GM18499 (cell line): ENCODE results near the gene EPG5.
A peak's percentile ranks its signal among the peaks of the same experiment; 100 is the strongest.
"Not testable (repeated sequence)": the region's sequence is repeated elsewhere in the genome, so short reads cannot be mapped to it uniquely, and the experiment has no call there.

ENCODE experiments used
- ATAC-seq: cut with Tn5 transposase; IDR thresholded peaks from one replicate; pipeline ENCODE4 v1.9.1; 2021; ENCODE audit warnings: moderate number of reproducible peaks; ENCODE audit not compliant: insufficient read depth, unreplicated experiment

EPG5 gene

GRCh38 chr18:45877403-45877802 lies 89.7 kb downstream of the EPG5 start:
- ATAC-seq, result no peak

DNA sequence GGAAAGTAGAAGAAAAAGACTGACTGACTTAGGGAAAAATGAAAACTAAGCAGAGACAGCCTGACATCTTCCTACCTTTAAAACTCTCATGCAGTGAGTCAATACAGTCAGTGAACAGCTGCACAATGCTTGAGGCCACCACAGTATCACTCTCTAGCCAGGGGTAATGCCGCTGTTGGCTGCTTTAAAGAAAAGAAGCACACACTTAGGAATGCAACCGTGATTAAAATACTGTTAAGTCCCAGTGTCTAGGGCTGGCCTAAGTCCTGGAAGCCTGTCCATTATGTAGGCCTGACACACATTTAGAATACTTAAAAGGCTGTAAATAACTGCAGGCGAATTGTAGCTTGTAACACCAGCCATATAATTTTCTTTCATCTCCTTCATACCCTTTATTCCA lies 91.0 kb downstream of the EPG5 start:
- ATAC-seq, result no peak

- ATAC-seq, result peak; percentile 89
Observed at GRCh38 chr18:45874491-45875184, 92.5 kb downstream of the EPG5 start.

DNA sequence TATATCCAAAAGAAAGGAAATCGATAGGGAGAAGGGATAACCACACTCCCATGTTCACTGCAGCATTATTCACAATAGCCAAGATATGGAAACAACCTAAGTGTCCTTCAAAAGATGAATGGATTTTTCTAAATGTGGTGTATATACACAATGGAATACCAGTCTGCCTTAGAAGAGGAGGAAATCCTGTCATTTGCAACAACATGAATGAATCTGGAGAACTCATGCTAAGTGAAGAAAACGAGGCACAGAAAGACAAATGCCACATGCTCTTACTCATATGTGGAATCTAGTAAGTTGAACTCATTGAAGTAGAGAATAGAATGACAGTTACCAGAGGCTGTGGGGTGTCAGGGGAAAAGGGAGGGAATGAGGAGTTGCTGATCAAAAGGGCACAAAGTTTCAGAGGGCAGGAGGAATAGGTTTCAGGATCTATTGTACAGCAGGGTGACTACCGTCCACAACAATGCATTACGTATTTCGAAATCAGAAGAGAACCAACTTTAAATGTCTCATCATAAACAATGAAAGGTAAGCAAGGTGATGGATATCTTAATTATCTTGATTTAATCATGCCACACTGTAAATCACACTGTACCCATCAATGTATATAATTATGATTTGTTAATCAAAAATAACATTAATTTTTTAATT lies 95.6 kb downstream of the EPG5 start:
- no peak for ATAC-seq

GRCh38 chr18:45870419-45870818 lies 96.7 kb downstream of the EPG5 start:
- no peak for ATAC-seq

- ATAC-seq, result no peak
Observed at GRCh38 chr18:45865466-45865865, 101.7 kb downstream of the EPG5 start.

DNA sequence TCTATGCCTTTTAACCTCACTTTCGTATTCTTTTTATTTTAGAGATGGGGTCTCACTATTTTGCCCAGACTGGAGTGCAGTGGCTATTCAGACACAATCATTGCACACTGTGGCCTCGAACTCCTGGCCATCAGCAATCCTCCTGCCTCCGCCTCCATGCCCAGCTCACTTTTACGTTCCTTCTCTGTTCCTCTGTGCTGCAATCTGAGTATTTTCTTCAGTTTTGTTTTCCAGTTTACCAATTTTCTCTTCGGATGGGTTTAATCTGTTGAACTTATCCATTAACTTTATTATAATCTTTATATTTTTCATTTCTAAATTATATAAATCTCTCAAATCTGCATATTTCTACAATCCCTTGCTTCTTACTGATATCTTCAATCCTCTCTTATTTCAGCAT lies 103.0 kb downstream of the EPG5 start:
- no peak for ATAC-seq

DNA sequence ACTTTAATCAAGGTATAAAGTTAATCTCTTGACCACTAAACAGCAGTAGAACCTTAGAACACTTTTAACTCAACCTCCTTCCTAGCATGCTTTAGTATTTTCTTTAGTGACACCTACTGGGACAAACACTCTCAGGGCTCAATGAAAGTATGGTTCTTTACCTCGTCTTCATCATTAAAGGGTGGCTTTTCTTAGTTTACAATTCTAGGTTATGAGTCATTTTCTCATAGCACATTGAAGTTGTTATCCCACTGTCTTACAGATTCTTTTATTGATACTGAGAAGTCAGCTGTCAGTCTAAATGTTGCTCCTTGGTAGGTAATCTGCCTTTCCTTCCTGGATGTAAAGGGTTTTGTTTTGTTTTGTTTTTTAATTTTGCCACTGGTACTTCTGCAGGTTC lies 103.7 kb downstream of the EPG5 start:
- ATAC-seq, result no peak

GRCh38 chr18:45861926-45862325 lies 105.2 kb downstream of the EPG5 start:
- ATAC-seq, result no peak

DNA sequence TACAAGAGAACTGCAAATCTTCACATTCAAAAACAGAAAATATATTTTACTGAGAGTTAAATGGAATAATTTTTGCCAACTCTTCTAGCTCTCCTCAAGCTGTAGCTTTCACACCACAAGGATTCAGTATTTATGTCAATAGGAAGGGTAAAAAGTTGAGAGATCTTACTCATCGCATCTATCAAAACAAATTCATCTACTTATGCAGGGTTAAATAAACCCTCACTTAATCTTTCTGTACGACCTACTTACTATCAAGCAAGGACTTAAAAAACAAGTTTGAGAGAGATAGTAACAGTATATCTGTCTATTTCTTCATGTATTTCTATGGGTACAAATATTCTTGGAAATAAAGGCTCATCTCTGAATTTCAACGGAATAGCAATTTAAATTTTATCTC lies 106.2 kb downstream of the EPG5 start:
- no peak for ATAC-seq

DNA sequence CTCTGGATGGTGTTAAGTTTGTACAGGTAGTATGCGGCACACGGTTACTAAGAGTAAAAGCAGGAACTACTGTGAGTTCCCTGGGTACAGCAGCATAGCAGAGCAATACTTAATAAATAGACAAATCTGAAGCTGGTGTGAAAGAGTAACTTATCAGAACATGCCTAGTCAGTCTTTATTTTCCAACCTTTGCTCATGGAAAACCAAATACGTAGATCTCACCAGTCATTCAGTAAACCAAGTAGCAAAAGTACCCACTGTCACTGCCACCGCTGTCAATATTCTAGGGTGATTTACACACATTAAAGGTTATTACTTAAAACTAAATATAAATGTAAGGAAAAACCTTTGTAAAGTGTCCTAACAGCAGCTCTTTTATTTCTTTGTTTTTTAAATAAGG lies 106.6 kb downstream of the EPG5 start:
- ATAC-seq, result no peak

DNA sequence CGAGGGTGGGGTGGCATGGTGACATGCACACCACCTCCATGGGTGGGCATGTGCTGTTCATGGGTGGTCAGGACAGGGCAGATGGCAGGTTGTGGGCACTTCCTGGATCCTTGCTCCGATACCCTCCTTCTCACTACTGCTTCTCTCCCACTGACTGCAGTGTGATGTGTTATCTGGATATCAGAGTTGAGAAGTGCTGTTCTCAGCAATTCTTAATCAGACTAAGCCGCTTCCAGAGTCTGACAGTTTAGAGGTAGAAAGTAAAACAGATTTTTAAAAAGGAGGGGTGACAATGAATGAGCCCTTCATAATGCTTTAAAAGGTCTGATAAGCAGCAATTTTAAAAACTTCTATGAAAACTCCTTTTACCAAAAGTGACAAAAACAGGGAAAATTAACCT lies 107.8 kb downstream of the EPG5 start:
- ATAC-seq, result no peak

DNA sequence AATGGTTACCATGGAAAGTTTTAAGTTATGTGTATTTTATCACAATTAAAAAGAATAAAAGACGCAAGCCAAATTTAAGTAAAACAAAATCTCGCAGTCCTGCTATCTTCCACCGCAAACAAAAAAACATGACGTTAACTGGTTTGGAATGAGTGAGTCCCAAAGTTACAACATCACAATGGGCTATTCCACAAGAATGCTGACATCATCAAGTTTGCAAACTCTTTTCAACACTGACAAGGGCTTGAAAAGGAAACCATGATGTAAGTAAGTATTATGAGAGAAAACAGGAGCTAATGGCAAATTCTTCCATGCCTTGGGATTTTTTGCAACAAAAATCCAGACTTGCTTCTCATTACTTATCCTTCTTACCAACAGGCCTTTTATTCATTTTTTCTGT lies 110.6 kb downstream of the EPG5 start:
- no peak for ATAC-seq

DNA sequence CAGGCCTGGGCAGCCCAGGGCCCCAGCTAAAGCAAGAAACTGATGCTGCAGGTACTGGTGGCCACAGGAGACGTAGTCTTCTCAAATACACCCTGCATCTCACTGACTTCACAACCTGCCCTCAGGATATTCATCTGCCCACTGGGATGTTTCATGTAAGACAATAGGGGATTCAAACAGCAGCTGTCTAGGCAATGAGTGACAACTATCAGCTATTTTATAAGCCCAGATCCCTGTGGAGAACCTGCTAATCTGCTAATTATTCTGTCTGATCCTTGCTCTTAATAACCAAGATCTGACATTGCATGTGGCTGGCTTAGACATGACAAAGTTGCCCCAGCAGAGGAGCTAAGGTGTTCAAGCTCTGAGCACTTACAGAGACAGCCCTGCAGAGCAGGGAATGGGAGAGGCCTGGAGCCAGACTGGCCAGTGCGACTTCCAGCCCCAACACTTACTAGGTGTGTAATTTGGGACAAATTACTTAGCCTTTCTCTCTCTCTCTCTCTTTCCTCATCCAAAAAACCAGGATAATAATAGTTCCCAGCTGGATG lies 113.0 kb downstream of the EPG5 start:
- no peak for ATAC-seq

- ATAC-seq, result no peak
Observed at GRCh38 chr18:45852631-45853030, 114.5 kb downstream of the EPG5 start.

DNA sequence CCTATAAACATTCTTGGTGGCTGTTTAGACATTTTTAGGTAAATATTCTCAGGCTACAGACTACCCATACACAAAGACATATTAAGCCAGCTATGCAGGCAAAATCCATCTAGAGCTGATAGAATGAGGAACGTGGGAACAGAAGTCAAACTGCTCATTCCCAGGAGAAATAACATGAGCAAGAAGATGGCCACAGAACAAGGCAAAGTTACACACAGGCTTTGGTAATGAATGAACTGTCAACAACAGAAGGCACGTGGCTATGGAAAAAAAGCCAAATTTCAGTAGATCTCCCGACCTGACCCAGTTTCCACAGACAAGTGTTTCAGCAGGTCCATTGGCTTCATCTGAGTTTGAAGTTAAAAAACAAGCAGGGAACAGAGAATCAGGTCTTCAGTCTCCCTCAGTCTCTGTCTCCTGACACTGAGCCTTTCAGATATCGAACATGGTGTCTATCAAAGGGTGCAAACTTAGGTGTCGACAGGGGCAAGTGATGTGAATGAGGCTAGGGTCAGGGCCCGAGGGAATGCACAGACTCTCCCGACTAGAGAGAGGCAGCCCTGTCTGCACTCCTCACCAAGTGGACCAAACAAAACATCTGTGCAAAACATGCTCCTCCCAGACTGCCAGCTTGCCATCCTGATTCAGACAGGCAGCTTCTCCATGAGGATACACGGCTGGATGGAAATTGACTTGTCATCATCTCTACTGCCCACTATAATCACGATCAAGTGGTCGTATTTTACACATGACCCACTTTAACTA lies 115.8 kb downstream of the EPG5 start:
- ATAC-seq, result no peak

DNA sequence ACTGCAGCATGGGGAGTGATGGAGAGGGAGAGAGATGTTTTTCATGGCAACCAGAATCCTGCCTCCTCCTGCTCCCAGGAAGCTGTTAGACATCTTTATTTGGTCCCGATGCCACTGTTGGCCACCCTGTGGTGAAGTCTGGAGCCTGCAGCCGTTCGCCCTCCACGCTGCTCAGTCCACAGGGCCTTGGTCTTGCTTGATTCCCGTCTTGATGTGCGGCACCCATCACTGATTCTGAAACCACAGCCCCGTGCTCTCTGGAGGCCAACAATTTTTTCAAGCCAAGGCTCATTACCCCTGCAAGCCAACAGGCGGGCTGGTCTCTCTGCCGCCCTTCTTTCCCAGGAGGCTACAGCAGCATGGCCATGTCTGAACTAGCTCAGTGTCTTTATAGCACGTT lies 117.1 kb downstream of the EPG5 start:
- ATAC-seq, result no peak

GRCh38 chr18:45849529-45849928 lies 117.6 kb downstream of the EPG5 start:
- no peak for ATAC-seq

DNA sequence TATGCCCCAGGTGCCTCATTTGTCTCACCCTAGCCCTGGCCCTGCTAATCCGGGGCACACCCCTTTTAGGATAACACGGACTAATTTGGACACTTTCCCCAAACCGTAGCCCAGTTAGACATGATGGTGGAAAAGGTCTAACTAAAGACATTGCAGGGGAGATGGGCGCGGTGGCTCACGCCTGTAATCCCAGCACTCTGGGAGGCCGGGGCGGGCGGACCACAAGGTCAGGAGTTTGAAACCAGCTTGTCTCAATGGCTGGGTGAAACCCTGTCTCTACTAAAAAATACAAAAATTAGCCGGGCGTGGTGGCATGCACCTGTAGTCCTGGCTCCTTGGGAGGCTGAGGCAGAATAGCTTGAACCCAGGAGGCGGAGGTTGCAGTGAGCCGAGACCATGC lies 118.5 kb downstream of the EPG5 start:
- ATAC-seq, result not testable (repeated sequence)

DNA sequence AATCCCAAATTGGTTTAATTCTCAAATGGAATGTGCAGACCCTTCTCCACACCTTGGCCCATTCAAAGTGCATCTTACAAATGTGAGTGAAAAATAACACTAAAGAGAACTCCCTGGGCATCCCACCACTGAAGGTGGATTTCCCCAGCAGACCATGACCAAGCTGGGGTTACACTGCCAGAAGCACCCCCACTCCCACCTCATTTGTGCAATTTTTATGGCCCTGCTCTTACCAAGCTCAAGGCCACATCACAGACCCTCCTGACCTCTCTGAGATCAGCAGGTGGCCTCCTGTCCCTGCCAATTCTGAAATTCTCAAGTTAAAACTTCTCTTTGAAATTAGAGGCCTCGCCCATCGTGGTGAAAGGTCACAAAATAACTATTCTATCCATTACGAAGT lies 120.0 kb downstream of the EPG5 start:
- no peak for ATAC-seq

- ATAC-seq, result no peak
Observed at GRCh38 chr18:45845410-45845809, 121.7 kb downstream of the EPG5 start.
